Stimulated activated CD4-positive, alpha-beta T cell treated with anti-CD3 and anti-CD28 coated beads, TNF-alpha, amount 100 ng/mL, for 1 hour (primary cell): Measurements from ENCODE around the gene SLC1A2.
A peak's percentile ranks its signal among the peaks of the same experiment; 100 is the strongest.

Source experiments
- DNase-seq, 3 donors: peaks; one replicate each; pipeline ENCODE4 v3.0.0-alpha.2; 2020; ENCODE audit warnings: low read depth in 3 of 3, low spot score in 1 of 3

Gene SLC1A2

DNA sequence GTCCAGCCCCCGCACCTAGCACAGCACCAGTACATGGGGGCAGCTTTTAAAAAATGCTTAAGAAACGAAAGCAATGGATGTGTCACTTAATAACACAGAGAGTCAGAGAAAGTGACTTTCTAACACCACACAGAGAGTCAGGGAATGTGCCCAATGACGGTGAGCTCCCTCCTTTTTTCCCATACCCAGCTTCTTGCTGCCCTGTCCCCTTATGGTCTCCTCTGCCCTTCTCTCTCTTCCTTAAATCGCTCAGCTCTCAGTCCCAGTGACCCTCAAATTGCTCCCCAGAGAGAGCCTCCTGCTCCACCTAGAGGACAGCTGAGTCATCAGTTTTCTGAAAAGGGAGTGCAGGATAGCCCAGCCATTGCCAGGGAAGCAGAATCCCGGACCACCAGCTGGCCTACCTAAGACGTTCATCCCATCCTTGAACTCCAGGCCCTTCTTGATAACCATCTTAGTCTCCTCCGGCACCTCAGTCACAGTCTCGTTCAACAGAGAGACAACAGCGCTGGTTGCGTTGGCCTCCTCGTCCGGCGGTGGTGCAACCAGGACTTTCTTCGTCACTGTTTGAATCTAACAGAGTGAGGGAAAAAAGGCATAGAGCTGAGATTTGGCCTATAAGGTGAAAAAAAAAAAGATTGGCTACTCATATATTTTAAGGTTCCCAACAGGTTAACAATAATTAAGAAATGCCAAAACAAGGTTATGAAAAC, 113.5 kb downstream of the SLC1A2 start:
- DNase-seq, result peak; percentile 3 to 15 (median 4)

DNA sequence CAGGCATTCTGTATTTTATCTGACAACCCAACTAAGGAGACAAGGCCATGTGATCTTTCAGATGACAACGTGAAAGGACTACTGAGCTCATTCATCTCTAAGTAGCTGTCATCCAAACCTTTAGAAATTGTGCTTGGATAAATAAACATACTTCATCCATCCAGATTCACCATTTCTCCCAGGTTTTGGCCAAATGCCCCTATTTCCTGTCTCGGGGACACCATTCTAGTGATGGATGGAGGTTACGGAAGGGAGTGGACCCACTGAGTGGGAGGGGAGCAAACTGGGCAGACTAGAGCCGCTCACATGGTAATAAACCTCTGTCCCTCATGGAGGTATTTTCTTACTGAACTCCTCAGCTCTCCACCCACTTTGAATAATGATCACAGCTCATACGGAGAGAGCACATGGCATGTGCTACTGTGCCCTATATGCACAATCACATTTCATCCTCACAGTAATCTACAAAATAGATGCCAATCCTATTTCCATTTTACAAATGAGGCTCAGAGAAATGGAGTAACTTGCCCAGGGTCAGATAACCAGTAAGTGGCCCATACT, 114.4 kb downstream of the SLC1A2 start:
- DNase-seq, result no peak

DNA sequence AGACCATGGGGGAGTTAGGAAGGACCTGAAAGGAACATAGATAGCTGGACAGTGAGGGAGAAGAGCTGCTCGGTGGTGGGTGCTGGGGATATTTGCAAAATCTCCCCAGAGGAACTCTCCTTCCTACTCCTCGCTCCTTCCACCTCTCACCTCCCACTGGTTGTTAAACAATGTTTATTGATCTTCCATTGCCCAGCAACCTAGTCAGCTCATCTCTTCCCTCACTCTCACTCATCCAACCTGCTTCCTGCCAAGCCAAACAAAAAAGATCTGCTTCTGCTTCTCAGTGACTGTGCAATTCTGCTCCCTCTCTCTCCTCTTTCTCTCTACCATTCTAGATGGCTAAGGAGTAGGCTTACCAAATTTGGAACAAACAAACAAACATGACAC, 115.0 kb downstream of the SLC1A2 start:
- no peak for DNase-seq

DNA sequence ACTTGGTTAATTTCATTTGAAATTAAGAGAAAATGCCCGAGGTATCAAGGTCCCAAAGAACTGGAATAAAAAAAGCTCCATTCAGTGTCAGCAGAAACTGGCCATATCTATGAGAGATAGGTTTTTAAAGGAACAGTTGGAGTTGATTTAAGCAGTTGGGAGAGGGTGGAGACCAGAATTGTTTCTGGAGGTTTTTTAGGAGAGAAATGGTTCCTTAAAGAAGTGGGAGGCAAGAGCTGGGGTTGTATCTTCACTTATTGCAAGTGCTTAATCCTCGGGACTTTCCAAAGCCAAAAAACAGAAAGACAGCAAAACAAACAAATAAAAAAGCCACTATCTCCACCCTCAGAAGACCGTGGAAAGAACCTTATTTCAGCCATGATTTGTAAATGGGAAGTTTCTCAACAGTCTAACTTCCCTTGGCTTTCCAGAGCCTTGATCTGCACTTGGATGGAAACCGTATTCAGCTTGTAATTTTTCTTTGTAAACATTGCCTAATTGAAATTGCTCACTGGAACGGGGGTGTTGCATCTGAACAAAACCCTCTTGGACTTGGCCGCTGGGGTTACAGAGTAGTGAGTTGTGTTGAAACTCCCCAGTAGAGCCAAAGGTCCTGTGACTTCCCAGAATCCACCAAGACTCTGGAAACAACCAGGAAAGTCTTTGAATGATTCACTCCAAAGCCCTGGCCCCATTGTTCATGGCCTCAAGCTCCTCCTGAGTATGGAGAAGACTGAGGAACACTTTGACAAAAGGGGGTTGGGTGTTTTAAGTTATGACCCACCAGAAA, 115.6 kb downstream of the SLC1A2 start:
- no peak for DNase-seq

DNA sequence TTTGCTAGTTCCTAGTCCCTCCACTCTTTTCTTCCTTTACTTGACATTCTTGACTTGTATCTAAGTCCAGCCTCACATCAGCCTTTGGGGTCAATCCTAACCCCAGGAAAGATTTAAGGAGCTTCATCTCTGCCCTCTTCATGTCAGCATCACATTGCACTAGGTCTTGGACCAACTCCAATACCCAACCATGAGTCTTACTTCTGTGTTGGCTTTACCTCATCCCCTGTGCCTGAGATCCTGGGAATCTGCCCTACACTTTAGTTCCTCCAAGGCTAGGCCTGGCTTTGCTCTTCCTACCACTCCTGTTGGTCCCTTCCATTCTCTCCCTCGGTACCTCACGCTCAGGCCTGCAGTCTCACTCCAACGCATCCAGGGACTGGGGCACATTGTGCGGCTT, 117.0 kb downstream of the SLC1A2 start:
- no peak for DNase-seq

DNA sequence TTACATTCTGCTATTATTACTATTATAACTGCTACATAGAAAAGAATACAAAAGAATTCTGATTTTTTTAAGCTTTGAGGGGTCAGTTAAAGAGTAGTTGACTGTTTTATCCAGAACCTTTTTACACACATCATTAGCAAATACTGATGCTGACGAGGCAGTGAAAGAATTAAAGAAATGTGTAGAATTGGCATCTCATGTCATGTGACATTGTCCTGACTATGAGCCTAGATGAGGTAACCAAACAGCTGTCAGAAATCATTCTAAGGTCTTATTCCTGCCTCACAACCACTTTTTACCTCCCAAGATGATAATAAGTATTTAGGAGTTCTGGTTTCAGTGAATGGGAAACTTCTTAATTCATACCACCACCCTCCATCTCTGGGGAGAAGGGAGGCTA, 121.0 kb downstream of the SLC1A2 start:
- no peak for DNase-seq

DNA sequence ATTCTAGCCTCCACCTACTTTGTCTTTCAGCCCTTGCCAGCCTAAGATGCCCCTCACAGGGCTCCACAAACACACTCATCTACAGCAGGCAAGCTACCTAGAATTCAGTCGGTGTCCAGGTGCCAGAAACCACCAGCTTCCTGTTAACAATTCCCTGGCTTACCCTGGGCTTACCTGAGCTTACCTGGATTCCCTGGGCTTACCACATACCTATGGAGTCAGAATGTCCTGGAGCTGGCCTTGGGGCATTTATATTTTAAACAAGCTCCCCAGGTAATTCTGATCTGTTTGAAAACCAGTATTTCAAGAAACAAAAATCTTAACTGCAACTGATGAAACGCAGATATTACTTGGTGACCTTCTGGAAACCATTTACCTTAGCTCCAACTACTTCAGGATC, 123.6 kb downstream of the SLC1A2 start:
- DNase-seq, result no peak

DNA sequence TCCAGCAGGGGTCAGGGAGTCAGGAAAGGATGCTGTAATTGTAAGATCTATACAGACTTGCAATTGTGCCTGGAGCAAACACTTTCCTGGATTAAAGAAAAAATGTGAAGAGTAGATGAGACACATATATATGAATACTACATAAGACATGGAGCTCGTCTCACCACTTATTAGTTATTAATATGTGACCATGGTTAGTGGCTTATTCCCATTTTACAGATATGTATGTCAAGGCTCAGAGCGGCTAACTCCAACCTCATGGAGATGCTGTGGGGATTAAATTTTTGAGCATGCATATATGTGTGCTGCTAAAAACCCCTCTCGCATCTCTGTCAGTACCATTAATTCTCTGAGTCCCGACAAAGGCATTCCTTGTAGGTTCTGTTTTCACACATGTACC, 125.7 kb downstream of the SLC1A2 start:
- no peak for DNase-seq

DNA sequence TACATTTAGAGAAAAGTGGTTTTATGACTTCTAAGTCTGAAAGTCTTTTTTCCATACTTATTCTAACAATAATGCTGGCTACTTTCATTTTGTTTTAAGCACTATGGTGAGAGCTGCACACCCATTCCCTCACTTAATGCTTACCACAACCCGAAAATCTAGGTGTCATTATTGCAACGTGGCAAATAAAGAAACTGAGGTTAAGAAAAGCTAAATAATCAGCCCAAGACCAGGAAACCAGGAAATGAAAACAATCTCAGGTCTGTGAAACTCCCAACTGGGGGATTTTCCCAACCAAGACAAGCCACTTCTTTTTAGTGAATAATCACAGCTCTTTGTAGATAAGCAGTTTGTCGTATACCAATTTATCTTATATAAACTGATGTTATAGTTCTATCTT, 126.3 kb downstream of the SLC1A2 start:
- DNase-seq, result no peak

DNA sequence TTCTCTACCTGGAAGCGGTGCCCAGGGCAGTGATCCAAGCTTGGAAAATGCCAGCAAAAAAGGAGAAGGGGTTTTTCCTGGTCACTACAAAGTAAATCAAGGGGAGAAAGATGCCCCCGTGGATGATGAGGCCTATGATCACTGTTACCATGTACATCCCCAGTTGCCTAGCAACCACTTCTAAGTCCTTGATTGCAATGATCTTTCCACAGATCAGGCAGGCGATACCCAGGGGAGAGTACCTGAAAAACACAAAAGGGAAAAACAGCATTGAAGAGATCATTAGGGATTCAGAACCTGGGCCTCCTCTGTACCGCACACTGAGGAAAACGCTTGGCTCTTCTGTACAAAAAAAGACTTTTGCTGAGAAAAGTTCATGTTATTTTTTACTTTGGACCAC, 127.1 kb downstream of the SLC1A2 start:
- DNase-seq, result no peak

DNA sequence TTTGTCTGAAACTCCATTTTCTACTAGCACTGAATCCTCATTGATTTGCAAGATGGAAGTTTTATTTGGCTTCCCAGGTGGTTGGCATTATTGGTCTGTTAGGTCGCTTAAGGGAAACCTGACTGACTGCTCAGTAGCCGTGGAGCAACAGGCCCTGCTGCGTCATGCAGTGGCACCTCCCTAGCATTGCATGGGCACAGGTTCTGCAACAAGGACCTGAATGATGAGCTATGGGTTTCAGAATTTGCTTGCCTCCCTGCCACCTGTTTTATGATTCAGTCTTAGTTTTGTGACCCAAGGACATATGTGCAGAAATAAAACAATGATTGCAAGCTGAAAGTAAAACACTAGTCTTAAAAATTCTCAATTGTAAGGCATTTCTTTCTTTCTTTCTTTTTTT, 128.5 kb downstream of the SLC1A2 start:
- no peak for DNase-seq

DNA sequence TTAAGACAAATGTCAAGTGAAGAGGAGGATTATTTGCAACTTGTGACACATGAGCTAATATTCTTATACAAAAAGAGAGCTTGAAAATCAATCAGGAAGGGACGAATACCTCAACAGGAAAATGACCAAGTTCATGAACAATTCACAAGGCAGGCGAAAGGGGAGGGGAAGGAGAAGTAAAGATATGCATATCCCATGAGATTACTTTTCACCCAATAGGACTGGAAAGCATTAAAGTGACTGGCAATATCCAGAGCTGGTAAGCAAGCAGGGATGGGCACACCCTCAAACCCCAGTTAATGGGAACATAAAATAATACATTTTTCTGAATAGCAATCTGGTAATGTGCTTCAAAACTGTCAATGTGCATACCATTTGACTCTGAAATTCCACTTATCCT, 129.5 kb downstream of the SLC1A2 start:
- no peak for DNase-seq

DNA sequence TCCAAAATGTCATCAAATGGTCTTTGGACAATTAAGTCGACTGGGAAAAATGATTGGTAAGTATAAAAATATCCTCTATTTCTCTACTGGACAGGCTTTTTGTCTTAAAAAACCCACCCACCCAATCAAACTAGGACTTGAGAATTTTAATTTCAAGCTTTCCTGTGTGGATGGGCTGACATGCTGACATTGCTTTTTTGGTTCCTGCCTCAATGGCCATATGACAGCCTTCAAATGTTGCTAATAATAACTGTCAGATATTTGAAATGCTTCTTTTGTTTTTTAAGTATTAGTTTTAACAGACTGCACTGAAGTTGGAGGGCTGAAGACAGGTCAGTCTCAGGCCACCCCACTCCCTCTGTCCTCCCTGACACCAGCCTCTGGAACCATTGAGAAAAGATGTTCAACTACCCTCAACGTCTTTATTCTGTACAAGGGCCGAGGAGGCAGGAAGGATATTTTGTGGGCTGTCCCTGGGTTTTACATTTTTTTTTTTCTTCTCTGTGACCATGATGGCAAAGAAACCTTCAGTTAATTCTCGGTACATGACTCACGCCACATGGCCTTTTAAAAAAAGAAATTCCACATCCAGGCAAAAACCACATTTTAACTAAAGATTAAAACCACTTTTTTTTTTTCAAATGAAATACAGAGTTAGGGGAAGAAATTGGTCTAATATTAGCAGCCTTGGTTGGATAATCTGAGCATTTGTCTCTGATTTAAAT, 130.4 kb downstream of the SLC1A2 start:
- DNase-seq, result no peak

DNA sequence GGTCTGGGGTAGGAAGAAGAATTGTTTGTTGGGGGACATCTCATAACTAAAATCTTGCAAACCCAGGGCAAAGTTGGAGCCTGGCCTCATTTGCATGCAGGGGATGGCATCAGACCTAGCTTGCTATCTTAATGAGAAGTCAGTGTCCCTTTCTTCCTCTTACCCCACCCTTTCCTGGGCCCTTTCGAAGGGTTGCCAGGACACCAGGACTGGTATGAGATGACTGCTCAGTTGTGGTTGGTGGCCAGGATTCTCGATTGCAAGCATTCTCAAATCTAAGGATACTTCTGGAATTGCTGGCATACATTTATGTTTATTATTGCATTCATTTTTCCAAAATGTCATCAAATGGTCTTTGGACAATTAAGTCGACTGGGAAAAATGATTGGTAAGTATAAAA, 131.0 kb downstream of the SLC1A2 start:
- no peak for DNase-seq

DNA sequence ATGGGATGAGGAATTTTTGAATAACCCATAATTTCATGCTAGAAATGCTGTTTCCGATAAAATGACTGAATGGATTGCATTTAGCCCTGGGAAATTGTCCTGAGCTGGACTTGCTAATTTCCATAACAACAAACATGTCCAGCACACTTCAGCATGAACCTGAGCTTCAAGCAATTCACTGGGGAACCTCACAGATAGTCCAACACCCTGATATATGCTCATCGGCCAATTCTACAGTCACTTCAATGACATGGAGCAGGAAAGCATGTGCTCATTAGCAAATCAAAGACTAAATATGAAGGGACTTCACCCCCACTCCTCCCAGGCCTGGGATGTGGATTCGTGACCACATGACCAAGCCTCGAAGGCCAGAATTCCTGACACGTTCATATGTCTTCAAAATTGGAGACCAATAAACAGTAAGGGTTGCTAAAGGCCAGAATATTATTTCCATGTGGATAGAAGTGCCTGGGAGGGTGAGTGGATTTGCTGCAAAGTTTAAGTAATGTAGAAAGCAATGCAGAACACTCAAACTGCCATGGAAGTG, 131.9 kb downstream of the SLC1A2 start:
- no peak for DNase-seq

DNA sequence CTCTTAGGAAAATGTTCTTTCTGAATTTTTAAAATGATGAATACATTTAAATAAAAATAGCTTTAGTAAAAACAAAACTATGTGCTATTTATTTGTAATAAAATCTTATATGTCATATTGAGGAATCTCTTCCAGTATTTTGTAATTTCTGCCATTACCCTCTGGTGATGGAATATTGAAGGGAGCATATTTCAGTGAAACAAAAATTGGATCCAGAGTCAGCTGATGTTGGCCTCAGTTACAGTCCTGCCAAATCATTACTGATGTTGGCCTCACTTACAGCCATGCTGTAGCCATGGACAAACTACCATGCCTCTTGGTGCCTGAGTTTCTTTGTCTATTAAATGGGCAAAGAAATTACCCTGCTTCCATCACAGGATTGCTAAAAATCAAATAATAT, 133.2 kb downstream of the SLC1A2 start:
- no peak for DNase-seq

DNA sequence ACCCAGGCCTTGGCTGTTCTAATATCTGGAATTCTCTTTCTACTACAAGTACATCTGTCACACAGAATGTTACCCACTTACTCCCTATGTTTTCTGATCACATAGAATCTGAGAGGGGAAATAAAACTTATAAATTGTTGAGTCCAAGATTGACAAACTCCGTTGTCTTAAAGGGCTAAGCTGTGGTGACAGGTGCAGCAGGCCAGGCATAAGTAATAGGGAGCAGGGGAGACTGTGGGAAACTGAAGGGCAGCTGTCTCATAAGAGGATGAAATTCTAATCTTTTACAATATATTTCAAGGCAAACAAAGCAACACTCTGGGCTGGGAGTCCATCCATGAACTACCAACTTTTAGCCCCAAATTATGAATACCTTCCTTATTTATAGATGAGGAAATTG, 133.9 kb downstream of the SLC1A2 start:
- no peak for DNase-seq

DNA sequence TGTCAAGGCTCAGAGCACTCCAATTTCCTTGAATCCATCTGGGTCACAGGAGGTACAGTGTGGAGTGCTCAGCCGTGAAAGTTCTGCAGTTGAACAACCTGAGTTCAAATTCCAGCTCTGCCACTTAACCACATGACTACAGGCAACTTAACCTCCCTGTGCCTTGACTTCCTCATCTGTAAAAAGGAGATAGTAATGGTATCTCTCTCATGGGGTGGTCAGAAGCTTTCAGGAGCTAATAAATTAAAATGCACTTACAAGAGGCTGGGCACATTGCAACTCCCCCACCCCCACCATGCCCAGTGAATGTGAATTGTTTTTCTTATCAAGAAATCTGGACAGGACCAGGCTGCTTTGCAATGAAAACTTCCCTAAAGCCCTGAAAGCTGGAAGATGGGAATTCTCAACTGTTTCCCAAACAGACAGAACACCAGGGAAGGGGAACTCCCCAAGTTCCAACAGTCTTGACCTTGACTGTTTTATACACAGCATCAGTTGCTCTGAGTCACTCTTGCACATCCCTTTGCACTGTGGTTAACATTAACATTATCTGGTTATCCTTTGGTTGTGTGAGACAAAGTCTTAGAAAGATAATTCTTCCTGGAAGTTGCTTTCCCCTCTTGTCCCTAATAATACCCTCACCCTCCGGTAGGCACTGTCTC, 137.0 kb downstream of the SLC1A2 start:
- DNase-seq, result no peak

DNA sequence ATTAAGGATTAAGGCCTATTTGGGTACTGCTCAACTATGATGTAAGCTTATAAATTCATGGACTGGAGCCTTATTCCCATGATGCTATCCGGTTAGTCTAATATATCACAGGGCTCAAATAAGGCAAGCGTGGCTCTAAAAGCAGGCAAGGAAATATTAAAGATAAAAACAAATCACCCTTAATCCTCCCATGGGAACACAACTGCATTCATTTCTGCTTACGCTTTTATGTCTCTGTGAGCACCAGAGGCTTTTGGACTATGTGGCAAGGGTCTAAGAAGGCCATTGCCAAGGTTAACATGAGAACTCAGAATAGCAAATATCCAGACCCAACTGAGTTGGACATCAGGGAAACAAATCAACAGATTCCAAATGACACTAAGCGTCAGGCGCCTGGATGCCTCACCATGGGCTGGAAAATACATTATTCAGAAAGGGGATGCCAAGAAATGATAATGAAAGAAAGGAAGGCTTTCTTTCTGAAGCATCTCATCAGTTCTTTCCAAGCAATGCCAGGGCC, 138.1 kb downstream of the SLC1A2 start:
- DNase-seq, result no peak

DNA sequence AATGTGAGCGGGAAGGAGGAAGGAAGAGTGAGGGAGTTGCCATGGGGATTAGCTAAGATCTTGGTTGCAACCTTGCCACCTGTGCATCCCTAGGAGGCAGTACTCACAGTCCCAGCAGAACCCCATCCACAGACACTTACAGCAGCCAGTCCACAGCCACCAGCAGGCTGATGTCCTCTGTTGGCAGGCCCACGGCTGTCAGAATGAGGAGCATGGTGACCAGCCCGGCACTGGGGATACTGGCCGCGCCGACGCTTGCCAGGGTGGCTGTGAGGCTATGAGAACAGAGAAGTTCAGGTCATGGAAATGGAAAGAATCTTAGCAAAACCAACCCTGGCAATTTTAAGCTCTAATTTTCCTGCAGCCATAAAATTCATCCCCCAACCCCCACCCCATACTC, 138.6 kb downstream of the SLC1A2 start:
- DNase-seq, result no peak

DNA sequence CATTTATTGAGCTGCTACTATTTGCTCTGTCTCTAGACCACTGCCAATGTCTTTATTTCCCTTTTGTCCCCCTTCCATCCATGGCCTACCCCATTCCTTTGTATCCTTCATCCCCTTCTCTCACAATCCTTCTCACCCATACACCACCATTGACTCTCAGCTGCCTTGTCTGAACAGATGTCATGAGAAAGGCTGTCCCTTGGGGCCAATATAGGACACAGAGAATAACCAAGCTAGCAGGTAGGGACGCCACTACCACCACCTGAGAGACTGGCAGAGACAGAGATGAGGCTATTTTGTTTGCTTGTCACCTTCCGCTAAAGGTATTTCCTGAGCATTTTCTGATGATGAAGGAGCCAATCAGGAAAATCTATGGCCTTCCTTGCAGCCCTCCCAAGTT, 141.5 kb downstream of the SLC1A2 start:
- no peak for DNase-seq
